HCT116 (cell line): ENCODE data around the gene DNAJC6. TPM values are rescaled to one million over a fixed set of nuclear protein-coding genes. Genes with fewer than 3 reads are reported as not detected.

ENCODE experiments used
- ATAC-seq: fragments of 200-7000 bp; cut with Tn5 transposase; 2 replicates; pipeline ENCODE4 v1.9.1; 2020; ENCODE audit warnings: mild to moderate bottlenecking, moderate library complexity
- BruUV-seq: library from RNA; stranded (reverse); fragments of 400-500 nt; replicated peaks from 2 replicates; lab custom pipeline; 2021; lab: Mats Ljungman, UMichigan
- CTCF ChIA-PET: fragments of 300-600 bp; sonication (Branson Sonifier 250); formaldehyde crosslinking; loops from one replicate; lab custom pipeline; 2021; ENCODE audit warnings: antibody characterized with exemption; lab: Charles Lee
- POLR2A ChIA-PET: fragments of 300-600, 350-600 bp; sonication (Branson Sonifier 250); formaldehyde crosslinking; loops from one replicate; lab custom pipeline; 2021; ENCODE audit warnings: antibody characterized with exemption; lab: Charles Lee
- RAD21 ChIA-PET, 2 experiments: fragments of 300-600 bp; sonication (Branson Sonifier 250); formaldehyde crosslinking; loops; one replicate each; lab custom pipeline; 2023; ENCODE audit warnings: low total read pairs in 2 of 2; ENCODE audit not compliant: uncharacterized antibody in 2 of 2, unreplicated experiment in 2 of 2, low non-redundant PET in 1 of 2; lab: Charles Lee
- DNase-seq: peaks from one replicate; pipeline ENCODE4 v3.0.0-alpha.2; 2010; ENCODE audit warnings: low read depth, low spot score
- H2AFZ ChIP-seq: fragments of 200-600 bp; shearing (Covaris generic), sonication (generic); 2 replicates; pipeline ENCODE4 v1.6.1; 2017; ENCODE audit warnings: low read depth, mixed run types, mixed read lengths, antibody characterized with exemption, low read length; ENCODE audit not compliant: poor library complexity, severe bottlenecking
- H3K27ac ChIP-seq: 2 replicates; pipeline ENCODE4 v1.5.1; 2012; ENCODE audit warnings: low read depth, low read length
- H3K27me3 ChIP-seq: fragments of 200-600 bp; sonication (generic); 2 replicates; pipeline ENCODE4 v1.6.1; 2016; ENCODE audit warnings: mixed run types, low read length, mixed read lengths; ENCODE audit not compliant: insufficient read depth
- H3K36me3 ChIP-seq, 2 experiments: fragments of 200-500 bp in 1 of 2; fragments of 200-600 bp in 1 of 2; sonication (Bioruptor generic) in 1 of 2; sonication (generic) in 1 of 2; 2 replicates each; pipeline versions ENCODE4 v1.5.1 to v1.6.1; 2014 to 2016; ENCODE audit warnings: low read length in 2 of 2, inconsistent platforms in 1 of 2, mixed read lengths in 1 of 2, mixed run types in 1 of 2; ENCODE audit not compliant: insufficient read depth in 2 of 2, control insufficient read depth in 1 of 2
- H3K4me1 ChIP-seq, 2 experiments: fragments of 200-600 bp in 1 of 2; sonication (generic) in 1 of 2; 2 replicates each; pipeline versions ENCODE4 v1.5.1 to v1.6.1; 2012 to 2017; ENCODE audit warnings: low read length in 2 of 2, inconsistent platforms in 1 of 2, mild to moderate bottlenecking in 1 of 2, mixed read lengths in 1 of 2, mixed run types in 1 of 2, moderate library complexity in 1 of 2; ENCODE audit not compliant: insufficient read depth in 2 of 2, control insufficient read depth in 1 of 2
- H3K4me2 ChIP-seq: fragments of 200-600 bp; sonication (generic); 2 replicates; pipeline ENCODE4 v1.6.1; 2017; ENCODE audit warnings: mixed run types, low read length, mixed read lengths
- H3K4me3 ChIP-seq, 2 experiments: fragments of 200-600 bp in 1 of 2; sonication (generic) in 1 of 2; replicated peaks in 1 of 2; 2 replicates each; pipeline ENCODE4 v1.5.1; 2011 to 2016; ENCODE audit warnings: low read length in 2 of 2, control low read depth in 1 of 2, low read depth in 1 of 2, mild to moderate bottlenecking in 1 of 2, mixed read lengths in 1 of 2, mixed run types in 1 of 2
- H3K79me2 ChIP-seq: fragments of 200-600 bp; sonication (generic); 2 replicates; pipeline ENCODE4 v1.6.1; 2017; ENCODE audit warnings: mild to moderate bottlenecking, mixed run types, low read length, moderate library complexity, mixed read lengths; ENCODE audit not compliant: insufficient read depth
- H3K9ac ChIP-seq: fragments of 200-600 bp; sonication (generic); 2 replicates; pipeline ENCODE4 v1.6.1; 2016; ENCODE audit warnings: low read length, mixed read lengths
- H3K9me2 ChIP-seq: fragments of 200-600 bp; sonication (generic), shearing (Covaris generic); 2 replicates; pipeline ENCODE4 v1.6.1; 2017; ENCODE audit warnings: mixed run types, mild to moderate bottlenecking, moderate library complexity; ENCODE audit not compliant: insufficient read depth
- H3K9me3 ChIP-seq, 2 experiments: fragments of 200-500 bp in 1 of 2; fragments of 200-600 bp in 1 of 2; sonication (Bioruptor generic) in 1 of 2; sonication (generic) in 1 of 2; 2 replicates each; pipeline ENCODE4 v1.6.1; 2014 to 2017; ENCODE audit warnings: low read length in 2 of 2, mixed read lengths in 2 of 2, inconsistent platforms in 1 of 2, low read depth in 1 of 2, mild to moderate bottlenecking in 1 of 2, mixed run types in 1 of 2, moderate library complexity in 1 of 2; ENCODE audit not compliant: control insufficient read depth in 1 of 2, insufficient read depth in 1 of 2
- H4K20me1 ChIP-seq: fragments of 200-600 bp; sonication (generic), shearing (Covaris generic); 2 replicates; pipeline ENCODE4 v1.6.1; 2017; ENCODE audit warnings: mixed run types, mild to moderate bottlenecking, moderate library complexity; ENCODE audit not compliant: insufficient read depth
- CBX3 ChIP-seq: IDR thresholded peaks from 2 replicates; pipeline ENCODE4 v1.6.1; 2012; ENCODE audit warnings: low read depth
- CEBPB ChIP-seq: IDR thresholded peaks from 2 replicates; pipeline ENCODE4 v1.6.1; 2012; ENCODE audit warnings: low read depth
- EZH2phosphoT487 ChIP-seq: fragments of 200-600 bp; IDR thresholded peaks from 2 replicates; pipeline ENCODE4 v1.6.1; 2018; ENCODE audit warnings: antibody characterized with exemption, borderline replicate concordance
- FOSL1 ChIP-seq: IDR thresholded peaks from 2 replicates; pipeline ENCODE4 v1.6.1; 2012; ENCODE audit warnings: low read depth
- JUND ChIP-seq: IDR thresholded peaks from 2 replicates; pipeline ENCODE4 v1.6.1; 2012
- SP1 ChIP-seq: IDR thresholded peaks from 2 replicates; pipeline ENCODE4 v1.6.1; 2012; ENCODE audit warnings: low read depth
- TCF7L2 ChIP-seq: IDR thresholded peaks from 2 replicates; pipeline ENCODE4 v1.7.0; 2011; ENCODE audit warnings: borderline replicate concordance, inconsistent platforms; ENCODE audit not compliant: insufficient read depth, insufficient read length; ENCODE audit errors: extremely low read depth
- intact Hi-C: fragments of 100-400 bp; cut with micrococcal nuclease; formaldehyde crosslinking; loops from 2 replicates; pipeline ENCODE4 v1.10.0; 2022
- total RNA-seq: library from RNA; stranded (reverse); gene quantifications from one replicate; pipeline ENCODE4 v1.2.1, GENCODE V29; 2021; ENCODE audit not compliant: unreplicated experiment
- TF ChIP-seq, protein P1 (sequence below): IDR thresholded peaks from 2 replicates; pipeline ENCODE4 v1.6.1; 2012

DNAJC6 gene
- total RNA-seq, 1 experiment from 2014 or later = 9.0 TPM

DNA sequence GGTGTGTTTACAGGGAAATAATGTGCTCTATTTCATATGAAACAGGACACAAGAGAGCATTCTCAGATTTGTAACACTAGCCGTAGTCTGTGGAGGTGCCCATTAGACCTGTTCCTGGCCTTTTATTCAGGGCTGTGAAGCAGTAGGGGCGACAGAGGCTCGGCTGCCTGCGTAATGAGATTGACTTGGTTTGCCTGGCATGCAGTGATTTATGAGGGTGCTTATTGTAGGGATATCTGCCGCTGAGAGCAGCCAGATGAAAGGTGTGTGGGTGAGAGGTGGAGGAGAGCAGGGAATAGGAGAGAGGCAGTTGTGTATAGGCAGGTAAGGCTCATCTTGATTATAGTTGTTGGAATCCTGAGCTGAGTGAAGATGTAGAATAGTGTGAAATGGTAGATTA, 51.3 kb downstream of the DNAJC6 start:
- no peaks in the 10 kb centered on the region for H3K79me2 ChIP-seq
- intact Hi-C loops = no loop called here
- ATAC-seq (no peak), DNase-seq (no peak)
- H3K4me3 ChIP-seq = no peak overlapping the region
- H4K20me1 ChIP-seq = no peaks in the 10 kb centered on the region
- H3K9me2 ChIP-seq = no peaks in the 10 kb centered on the region
- no peaks in the 10 kb centered on the region for H3K9me3 ChIP-seq
- BruUV-seq = no TSS peak
- no peak overlapping the region for H3K4me2 ChIP-seq
- no peak overlapping the region for H3K9ac ChIP-seq
- no peak for TF ChIP-seq SP1
- TF ChIP-seq TCF7L2 = no peak
- no peak for TF ChIP-seq EZH2phosphoT487
- no peaks in the 10 kb centered on the region for H3K36me3 ChIP-seq
- H3K27ac ChIP-seq = no peak overlapping the region
- no peaks in the 10 kb centered on the region for H3K27me3 ChIP-seq
- ChIA-PET RAD21 (no interaction called here), POLR2A (no interaction called here), CTCF (no interaction called here)
- H3K4me1 ChIP-seq = peaks cover 3 to 10% of the 10 kb centered on the region in 2 experiments; a peak in 3 of 4 replicates
- H2AFZ ChIP-seq = no peak overlapping the region

DNA sequence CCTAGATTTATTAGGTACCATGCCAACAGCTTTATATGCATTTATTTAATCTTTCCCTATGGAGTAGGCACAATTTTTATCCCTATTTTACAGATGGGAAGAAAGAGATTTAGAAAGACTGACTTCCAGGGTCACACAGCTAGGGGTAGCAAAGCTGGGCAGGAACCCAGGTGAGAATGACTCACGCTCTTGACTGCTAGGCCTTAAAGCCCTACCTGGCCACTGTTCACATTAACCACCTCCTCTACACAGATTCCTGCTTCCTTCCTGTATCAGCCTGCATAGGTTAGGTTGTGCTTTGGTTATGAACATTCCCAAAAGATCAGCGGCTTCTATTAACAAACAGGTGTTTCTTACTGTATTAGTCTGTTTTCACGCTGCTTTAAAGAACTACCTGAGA, 53.2 kb downstream of the DNAJC6 start:
- peak; percentile 91 for ATAC-seq
- intact Hi-C loops = no loop called here
- BruUV-seq = no TSS peak
- peaks cover 3 to 10% of the 10 kb centered on the region in 2 experiments; a peak in 3 of 4 replicates for H3K4me1 ChIP-seq
- H3K27ac ChIP-seq = no peak overlapping the region
- ChIA-PET POLR2A (no interaction called here), RAD21 (no interaction called here), CTCF (no interaction called here)
- H3K4me2 ChIP-seq = peak overlapping the region; percentile 33
- H3K4me3 ChIP-seq = no peak overlapping the region
- H4K20me1 ChIP-seq = no peaks in the 10 kb centered on the region
- TF ChIP-seq JUND (peak; percentile 59), FOSL1 (peak; percentile 64), CBX3 (peak; percentile 41; the same call in 1 of the 2 replicates), SP1 (peak; percentile 36; the same call in 1 of the 2 replicates), CEBPB (no peak), EZH2phosphoT487 (no peak)
- TF ChIP-seq, protein P1, sequence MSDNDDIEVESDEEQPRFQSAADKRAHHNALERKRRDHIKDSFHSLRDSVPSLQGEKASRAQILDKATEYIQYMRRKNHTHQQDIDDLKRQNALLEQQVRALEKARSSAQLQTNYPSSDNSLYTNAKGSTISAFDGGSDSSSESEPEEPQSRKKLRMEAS = no peak
- DNase-seq = peak; percentile 19
- no peak overlapping the region for H2AFZ ChIP-seq
- H3K36me3 ChIP-seq = no peaks in the 10 kb centered on the region
- H3K9ac ChIP-seq = no peak overlapping the region
- no peaks in the 10 kb centered on the region for H3K9me2 ChIP-seq
- no peaks in the 10 kb centered on the region for H3K79me2 ChIP-seq
- H3K27me3 ChIP-seq = no peaks in the 10 kb centered on the region
- no peaks in the 10 kb centered on the region for H3K9me3 ChIP-seq
